DND-41 (cell line): ENCODE measurements around the gene CIDEA.

ENCODE experiments used
- ATAC-seq: fragments of 200-7000 bp; cut with Tn5 transposase; 3 replicates; pipeline ENCODE4 v1.9.1; 2021; ENCODE audit warnings: low read depth; ENCODE audit not compliant: insufficient read depth
- DNase-seq: peaks from one replicate; pipeline ENCODE4 v3.0.0-alpha.2; 2020
- H2AFZ ChIP-seq: 2 replicates; pipeline ENCODE4 v1.6.0; 2012; ENCODE audit warnings: low read depth, low read length
- H3K27ac ChIP-seq: 2 replicates; pipeline ENCODE4 v1.5.1; 2012; ENCODE audit warnings: low read length, inconsistent platforms
- H3K27me3 ChIP-seq: fragments of 200-600 bp; sonication (generic); 2 replicates; pipeline ENCODE4 v1.6.0; 2012; ENCODE audit warnings: low read length, mild to moderate bottlenecking, inconsistent platforms; ENCODE audit not compliant: insufficient read depth, poor library complexity
- H3K36me3 ChIP-seq: 2 replicates; pipeline ENCODE4 v1.5.1; 2012; ENCODE audit warnings: low read length, inconsistent platforms; ENCODE audit not compliant: insufficient read depth
- H3K4me1 ChIP-seq: 2 replicates; pipeline ENCODE4 v1.5.1; 2012; ENCODE audit warnings: mild to moderate bottlenecking, low read length; ENCODE audit not compliant: insufficient read depth
- H3K4me2 ChIP-seq: 2 replicates; pipeline ENCODE4 v1.6.0; 2012; ENCODE audit warnings: mild to moderate bottlenecking, moderate library complexity, low read length, inconsistent platforms; ENCODE audit not compliant: insufficient read depth
- H3K4me3 ChIP-seq, 2 experiments: fragments of 200-600 bp in 1 of 2; shearing (Covaris generic) in 1 of 2; 2 replicates each; pipeline ENCODE4 v1.5.1; 2012 to 2016; ENCODE audit warnings: inconsistent platforms in 2 of 2, low read length in 2 of 2, mild to moderate bottlenecking in 2 of 2, low read depth in 1 of 2, moderate library complexity in 1 of 2
- H3K79me2 ChIP-seq: 2 replicates; pipeline ENCODE4 v1.6.0; 2012; ENCODE audit warnings: low read length, inconsistent platforms; ENCODE audit not compliant: insufficient read depth
- H3K9ac ChIP-seq: 2 replicates; pipeline ENCODE4 v1.6.0; 2012; ENCODE audit warnings: low read depth, mild to moderate bottlenecking, inconsistent platforms, low read length, moderate library complexity
- H3K9me3 ChIP-seq: 2 replicates; pipeline ENCODE4 v1.5.1; 2012; ENCODE audit warnings: low read length, moderate library complexity, mild to moderate bottlenecking, inconsistent platforms; ENCODE audit not compliant: insufficient read depth, severe bottlenecking
- H4K20me1 ChIP-seq: 2 replicates; pipeline ENCODE4 v1.6.0; 2012; ENCODE audit warnings: low read length; ENCODE audit not compliant: insufficient read depth
- CTCF ChIP-seq: IDR thresholded peaks from 2 replicates; pipeline ENCODE4 v1.5.1; 2012; ENCODE audit warnings: borderline replicate concordance, low read length, moderate library complexity, mild to moderate bottlenecking; ENCODE audit not compliant: poor library complexity, severe bottlenecking; ENCODE audit errors: extremely low read depth
- EZH2 ChIP-seq: IDR thresholded peaks from 3 replicates; pipeline ENCODE4 v1.6.1; 2012; ENCODE audit warnings: borderline replicate concordance, low read depth, mild to moderate bottlenecking, moderate library complexity, low read length, inconsistent platforms; ENCODE audit not compliant: severe bottlenecking

The CIDEA gene

GRCh38 chr18:12248926-12249720 lies 5.0 kb upstream of the CIDEA start:
- Histone ChIP-seq H4K20me1 (no peaks in the 10 kb centered on the region), H3K9me3 (no peaks in the 10 kb centered on the region), H2AFZ (no peak overlapping the region), H3K4me1 (no peaks in the 10 kb centered on the region), H3K4me3 (no peak overlapping the region), H3K4me2 (no peak overlapping the region), H3K27me3 (no peaks in the 10 kb centered on the region), H3K27ac (no peak overlapping the region), H3K79me2 (no peaks in the 10 kb centered on the region), H3K9ac (no peak overlapping the region), H3K36me3 (no peaks in the 10 kb centered on the region)
- no peak for DNase-seq
- no peak for ATAC-seq
- TF ChIP-seq CTCF (no peak), EZH2 (no peak)

DNA sequence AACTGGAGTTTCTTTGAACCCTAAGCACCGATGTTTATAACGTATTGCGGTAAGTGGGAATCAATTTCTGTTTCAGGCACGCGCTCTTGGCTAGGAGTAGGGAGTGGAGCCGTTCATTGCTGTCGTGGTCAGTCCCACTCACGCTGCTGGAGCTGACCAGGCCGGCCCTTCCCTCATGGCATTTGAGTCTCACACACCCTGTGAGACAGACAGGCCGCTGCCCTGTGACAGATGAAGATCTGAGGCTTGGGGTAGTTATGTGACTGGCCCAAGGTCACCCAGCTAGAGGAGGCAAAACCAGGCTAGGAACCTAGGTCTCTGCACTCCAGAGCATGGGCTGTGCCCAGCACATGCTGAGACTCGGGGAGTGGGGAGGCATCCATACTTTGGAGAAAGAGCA lies 2.9 kb upstream of the CIDEA start:
- DNase-seq (no peak), ATAC-seq (no peak)
- no peak overlapping the region for H2AFZ ChIP-seq
- H3K27ac ChIP-seq, result no peak overlapping the region
- no peak overlapping the region for H3K4me3 ChIP-seq
- H3K4me2 ChIP-seq, result no peak overlapping the region
- no peaks in the 10 kb centered on the region for H3K4me1 ChIP-seq
- H3K9me3 ChIP-seq, result no peaks in the 10 kb centered on the region
- no peaks in the 10 kb centered on the region for H4K20me1 ChIP-seq
- H3K9ac ChIP-seq, result no peak overlapping the region
- no peaks in the 10 kb centered on the region for H3K27me3 ChIP-seq
- H3K36me3 ChIP-seq, result no peaks in the 10 kb centered on the region
- no peaks in the 10 kb centered on the region for H3K79me2 ChIP-seq
- TF ChIP-seq EZH2 (no peak), CTCF (no peak)

DNA sequence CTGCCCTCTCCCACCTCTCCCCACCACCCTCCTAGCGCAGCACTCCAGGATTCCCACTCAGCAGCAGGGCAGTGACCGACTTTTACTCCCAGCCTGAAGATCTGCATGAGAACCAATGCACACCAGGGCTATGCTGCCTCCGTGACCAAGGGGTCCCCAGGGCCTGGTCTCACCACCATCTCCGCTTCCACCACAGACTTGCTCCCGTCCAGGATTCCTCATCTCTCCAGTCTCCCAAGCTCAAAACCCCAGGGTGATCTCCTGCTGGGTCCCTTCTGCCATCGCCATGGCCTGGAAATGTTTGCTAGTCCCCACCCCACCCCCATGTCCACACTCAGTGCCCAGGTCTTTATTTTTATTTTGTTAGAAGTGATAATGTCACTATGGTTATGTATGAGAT lies 2.1 kb upstream of the CIDEA start:
- no peak overlapping the region for H3K9ac ChIP-seq
- H3K4me1 ChIP-seq, result no peaks in the 10 kb centered on the region
- H3K36me3 ChIP-seq, result no peaks in the 10 kb centered on the region
- no peak for ATAC-seq
- no peaks in the 10 kb centered on the region for H4K20me1 ChIP-seq
- H3K9me3 ChIP-seq, result no peaks in the 10 kb centered on the region
- H3K79me2 ChIP-seq, result no peaks in the 10 kb centered on the region
- no peak overlapping the region for H3K4me2 ChIP-seq
- H2AFZ ChIP-seq, result no peak overlapping the region
- no peak overlapping the region for H3K4me3 ChIP-seq
- no peak for DNase-seq
- no peak overlapping the region for H3K27ac ChIP-seq
- no peaks in the 10 kb centered on the region for H3K27me3 ChIP-seq
- TF ChIP-seq EZH2, result no peak
- TF ChIP-seq CTCF, result no peak
